H1 (cell line): ENCODE data around the gene PITPNM1. TPM values are rescaled to one million over a fixed set of nuclear protein-coding genes. Genes with fewer than 3 reads are reported as not detected.

Experiments used
- EZH2 ChIP-seq: fragments of 200-600 bp; sonication (generic); IDR thresholded peaks from 2 replicates; pipeline ENCODE4 v1.7.1; 2012; ENCODE audit warnings: low read depth, mild to moderate bottlenecking, moderate library complexity, low read length, inconsistent platforms; ENCODE audit not compliant: severe bottlenecking
- GTF2F1 ChIP-seq: IDR thresholded peaks from 2 replicates; pipeline ENCODE4 v1.6.1; 2012; ENCODE audit warnings: low read depth, low read length, improper control_type of control experiment, borderline replicate concordance
- polyA plus RNA-seq, 7 experiments: library from polyadenylated mRNA; depleted of rRNA in 3 of 7; stranded (reverse) in 5 of 7; unstranded in 2 of 7; fragments of >200 nt in 5 of 7; fragments of 200-250 nt in 2 of 7; gene quantifications; 1 replicate in 5 of 7; 2 replicates in 1 of 7; 4 replicates in 1 of 7; pipeline versions ENCODE4 v1.2.1 to v1.2.3, GENCODE V29; 2011 to 2013; ENCODE audit warnings: missing spikeins in 2 of 7, mixed read lengths in 2 of 7
- total RNA-seq: library from RNA; stranded (reverse); fragmentation: NEBNext Ultra II Directional; extraction: Animal tissue kit (Norgen Biotek cat#: 25700); gene quantifications from 2 replicates; pipeline ENCODE4 v1.2.1, GENCODE V29; 2021

The PITPNM1 gene
- total and polyA plus RNA-seq, 2 of the 8 experiments (the other 6 are each of a cell fraction or from before 2014, with no cell fraction given): 27.2 to 52.7 TPM

GRCh38 chr11:67482827-67483798 is 22.1 kb downstream of the PITPNM1 start, which contains the start of gene AIP (continued):
- no peak for TF ChIP-seq EZH2
- TF ChIP-seq GTF2F1: 0 out of 2 replicates have a peak, but pooled peaks have one; percentile 32
